GM12878 (cell line): ENCODE measurements around the gene PHLDB3. TPM values are rescaled to one million over a fixed set of nuclear protein-coding genes. Genes with fewer than 3 reads are reported as not detected.
A peak's percentile ranks its signal among the peaks of the same experiment; 100 is the strongest.

Experiments used
- CBX3 ChIP-seq: fragments of 200-600 bp; sonication (generic); IDR thresholded peaks from 2 replicates; pipeline ENCODE4 v1.6.1; 2016; ENCODE audit warnings: low read depth, borderline replicate concordance
- ELK1 ChIP-seq: IDR thresholded peaks from 2 replicates; pipeline ENCODE4 v1.6.1; 2012; ENCODE audit warnings: low read depth, low read length, improper control_type of control experiment
- GABPA ChIP-seq: IDR thresholded peaks from 2 replicates; pipeline ENCODE4 v1.6.1; 2014; ENCODE audit warnings: antibody characterized with exemption, low read depth, mild to moderate bottlenecking, inconsistent platforms
- GATAD2B ChIP-seq: fragments of 450-650 bp; conservative IDR thresholded peaks from 2 replicates; pipeline ENCODE4 v1.6.1; 2017; ENCODE audit warnings: low read depth, mild to moderate bottlenecking, moderate library complexity
- MXI1 ChIP-seq: fragments of 150-350 bp; IDR thresholded peaks from 2 replicates; pipeline ENCODE4 v1.6.1; 2011; ENCODE audit warnings: low read depth, mild to moderate bottlenecking, inconsistent platforms, low read length, improper control_type of control experiment
- MYC ChIP-seq: IDR thresholded peaks from 2 replicates; pipeline ENCODE4 v1.6.1; 2011; ENCODE audit warnings: mild to moderate bottlenecking, low read length, moderate library complexity, inconsistent platforms; ENCODE audit not compliant: insufficient read depth, insufficient replicate concordance, insufficient read length, severe bottlenecking
- NR2F1 ChIP-seq: fragments of 450-650 bp; conservative IDR thresholded peaks from 2 replicates; pipeline ENCODE4 v1.6.1; 2017; ENCODE audit warnings: mild to moderate bottlenecking
- NRF1 ChIP-seq: conservative IDR thresholded peaks from 2 replicates; pipeline ENCODE4 v1.6.1; 2011; ENCODE audit warnings: mild to moderate bottlenecking, low read depth, low read length, improper control_type of control experiment
- PAX8 ChIP-seq: fragments of 450-650 bp; IDR thresholded peaks from 2 replicates; pipeline ENCODE4 v1.6.1; 2017; ENCODE audit warnings: mild to moderate bottlenecking, moderate library complexity
- POLR2AphosphoS2 ChIP-seq: IDR thresholded peaks from 2 replicates; pipeline ENCODE4 v1.6.1; 2011; ENCODE audit warnings: low read depth, mild to moderate bottlenecking, low read length, improper control_type of control experiment, moderate library complexity
- POU2F2 ChIP-seq: IDR thresholded peaks from 3 replicates; pipeline ENCODE4 v1.6.1; 2011; ENCODE audit warnings: low read depth, mild to moderate bottlenecking, low read length, borderline replicate concordance
- RAD21 ChIP-seq: IDR thresholded peaks from 2 replicates; pipeline ENCODE4 v1.6.1; 2011; ENCODE audit warnings: mild to moderate bottlenecking, low read depth, low read length, moderate library complexity; ENCODE audit not compliant: insufficient read depth
- SIN3A ChIP-seq: IDR thresholded peaks from 2 replicates; pipeline ENCODE4 v1.6.1; 2012; ENCODE audit warnings: low read depth, low read length, improper control_type of control experiment
- SMC3 ChIP-seq: IDR thresholded peaks from 2 replicates; pipeline ENCODE4 v1.6.1; 2011; ENCODE audit warnings: low read length, improper control_type of control experiment, borderline replicate concordance
- SP1 ChIP-seq: IDR thresholded peaks from one replicate; pipeline ENCODE4 v1.6.1; 2011; ENCODE audit warnings: low read depth, low read length
- SPI1 ChIP-seq: IDR thresholded peaks from 2 replicates; pipeline ENCODE4 v1.6.1; 2011; ENCODE audit warnings: low read depth, mild to moderate bottlenecking, low read length, moderate library complexity, borderline replicate concordance; ENCODE audit not compliant: insufficient read depth
- SREBF2 ChIP-seq: IDR thresholded peaks from 2 replicates; pipeline ENCODE4 v1.6.1; 2012; ENCODE audit warnings: mild to moderate bottlenecking, low read length
- SUZ12 ChIP-seq: fragments of 200-600 bp; sonication (generic); IDR thresholded peaks from one replicate; pipeline ENCODE4 v1.6.1; 2018; ENCODE audit warnings: antibody characterized with exemption, mild to moderate bottlenecking; ENCODE audit not compliant: unreplicated experiment
- TCF3 ChIP-seq: IDR thresholded peaks from 2 replicates; pipeline ENCODE4 v1.6.1; 2012; ENCODE audit warnings: low read depth, mild to moderate bottlenecking, low read length, borderline replicate concordance; ENCODE audit not compliant: insufficient read depth
- YBX1 ChIP-seq: fragments of 450-650 bp; IDR thresholded peaks from 2 replicates; pipeline ENCODE4 v1.6.1; 2016; ENCODE audit warnings: antibody characterized with exemption
- YY1 ChIP-seq: IDR thresholded peaks from 2 replicates; pipeline ENCODE4 v1.6.1; 2011; ENCODE audit warnings: low read depth, mild to moderate bottlenecking, low read length
- ZNF384 ChIP-seq: IDR thresholded peaks from 2 replicates; pipeline ENCODE4 v1.6.1; 2012; ENCODE audit warnings: low read depth, mild to moderate bottlenecking, low read length, improper control_type of control experiment, borderline replicate concordance
- ZNF687 ChIP-seq: fragments of 450-650 bp; IDR thresholded peaks from 2 replicates; pipeline ENCODE4 v1.6.1; 2017; ENCODE audit warnings: mild to moderate bottlenecking, moderate library complexity
- polyA plus RNA-seq, 11 experiments: library from polyadenylated mRNA; depleted of rRNA in 4 of 11; unstranded in 6 of 11; stranded (reverse) in 5 of 11; fragments of >200 nt; fragmentation: Nextera tagmentation in 4 of 11; fragmentation: Illumina TruSeq in 1 of 11; extraction: Ambion mirVana in 4 of 11; extraction: Trizol in 1 of 11; gene quantifications; 1 replicate in 1 of 11; 2 replicates in 10 of 11; pipeline versions ENCODE4 v1.2.1 to v1.2.3, GENCODE V29; 2011 to 2016; ENCODE audit warnings: inconsistent platforms in 2 of 11, missing spikeins in 2 of 11, low read depth in 1 of 11
- total RNA-seq, 4 experiments: library from RNA; depleted of rRNA in 3 of 4; stranded (reverse); fragments of >200 nt in 3 of 4; fragmentation: Illumina TruSeq in 1 of 4; extraction: Trizol in 1 of 4; gene quantifications; 2 replicates each; pipeline versions ENCODE4 v1.2.1 to v1.2.3, GENCODE V29; 2013 to 2021

PHLDB3 gene
- total and polyA plus RNA-seq, 10 of the 15 experiments (the other 5 are each of a cell fraction or from before 2014, with no cell fraction given), result 0.13 to 13.0 (median 5.5) TPM

- TF ChIP-seq ZNF687 (no peak), SREBF2 (no peak), CBX3 (no peak), SMC3 (peak; percentile 96), SIN3A (no peak), NR2F1 (no peak), NRF1 (no peak), SUZ12 (no peak), YY1 (peak; percentile 42; the same call in 1 of the 2 replicates), PAX8 (no peak), TCF3 (no peak), SP1 (no peak), RAD21 (peak; percentile 95), MYC (no peak), GATAD2B (no peak), ZNF384 (no peak), YBX1 (no peak), MXI1 (no peak), ELK1 (no peak), GABPA (no peak), SPI1 (no peak), POU2F2 (no peak), POLR2AphosphoS2 (no peak)
Observed at GRCh38 chr19:43519436-43520088, 15.0 kb upstream of the PHLDB3 start (continued).
